ENCODE data around the gene ABCC3. TPM values are rescaled to one million over a fixed set of nuclear protein-coding genes. Genes with fewer than 3 reads are reported as not detected.

The ABCC3 gene
- total RNA-seq, 1 experiment from 2014 or later = 66.2 TPM

DNA sequence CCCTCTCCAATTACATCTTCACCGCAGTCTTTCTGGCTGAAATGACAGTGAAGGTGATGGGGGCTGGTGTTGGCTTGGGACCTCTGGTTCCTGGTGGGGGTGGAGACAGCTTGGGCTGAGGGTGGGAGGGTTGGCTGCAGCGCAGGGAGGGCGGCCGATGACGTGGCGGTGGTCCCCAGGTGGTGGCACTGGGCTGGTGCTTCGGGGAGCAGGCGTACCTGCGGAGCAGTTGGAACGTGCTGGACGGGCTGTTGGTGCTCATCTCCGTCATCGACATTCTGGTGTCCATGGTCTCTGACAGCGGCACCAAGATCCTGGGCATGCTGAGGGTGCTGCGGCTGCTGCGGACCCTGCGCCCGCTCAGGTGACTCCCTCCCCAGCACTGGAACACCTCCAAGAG is 31.8 kb upstream of the ABCC3 start:
- H3K27me3 ChIP-seq (ENCODE audit: insufficient read depth, low read length) = no peaks in the 10 kb centered on the region

More for the DNA sequence above, 31.8 kb upstream of the ABCC3 start:
- intact Hi-C loops (cut with micrococcal nuclease) = no loop called here
- Histone ChIP-seq H3K79me2 (ENCODE audit: insufficient read depth, low read length) (no peaks in the 10 kb centered on the region), H3K4me1 (ENCODE audit: control insufficient read depth in 1 of 2, insufficient read depth in 2 of 2, low read length in 2 of 2) (no peaks in the 10 kb centered on the region), H3K4me2 (ENCODE audit: low read length) (no peak overlapping the region), H3K9ac (ENCODE audit: low read length) (no peak overlapping the region), H3K36me3 (ENCODE audit: control insufficient read depth in 1 of 2, insufficient read depth in 2 of 2, low read length in 2 of 2) (no peaks in the 10 kb centered on the region), H2AFZ (ENCODE audit: low read depth, low read length, poor library complexity, severe bottlenecking) (no peak overlapping the region), H3K27ac (ENCODE audit: low read depth, low read length) (no peak overlapping the region), H3K4me3 (replicated peaks in 1 of 2; ENCODE audit: low read depth in 1 of 2, low read length in 2 of 2) (no peak overlapping the region), H3K9me2 (ENCODE audit: insufficient read depth) (no peaks in the 10 kb centered on the region), H4K20me1 (ENCODE audit: insufficient read depth) (no peaks in the 10 kb centered on the region), H3K9me3 (ENCODE audit: control insufficient read depth in 1 of 2, insufficient read depth in 1 of 2, low read depth in 1 of 2, low read length in 2 of 2) (no peaks in the 10 kb centered on the region)
- no peak for DNase-seq (ENCODE audit: low read depth, low spot score)
- POLR2A ChIA-PET = interaction anchor here (0.5 kb wide), 1 partner anchor 251 kb away, joined by 3 read pairs; no protein-coding TSS in a partner anchor
- no peak for ATAC-seq
- TF ChIP-seq CBX3 (IDR thresholded peaks at IDR 0.05; ENCODE audit: low read depth) (no peak), RAD21 (IDR thresholded peaks at IDR 0.05; ENCODE audit: low read depth) (no peak), POLR2AphosphoS5 (IDR thresholded peaks at IDR 0.05; ENCODE audit: low read depth, low read length) (no peak), EZH2 (IDR thresholded peaks at IDR 0.05) (no peak), EGR1 (IDR thresholded peaks at IDR 0.05; ENCODE audit: low read depth) (no peak), POLR2A (IDR thresholded peaks at IDR 0.05; ENCODE audit: borderline replicate concordance, extremely low read depth, insufficient read depth, insufficient read length) (no peak), SP1 (IDR thresholded peaks at IDR 0.05; ENCODE audit: low read depth) (no peak), YY1 (IDR thresholded peaks at IDR 0.05; ENCODE audit: extremely low read depth, insufficient replicate concordance, low read depth, low read length) (no peak), FOSL1 (IDR thresholded peaks at IDR 0.05; ENCODE audit: low read depth) (no peak), ZNF274 (IDR thresholded peaks at IDR 0.05; ENCODE audit: low read depth, low read length) (no peak), SRF (IDR thresholded peaks at IDR 0.05; ENCODE audit: low read depth) (no peak), SIN3A (IDR thresholded peaks at IDR 0.05; ENCODE audit: low read depth) (no peak), TCF7L2 (IDR thresholded peaks at IDR 0.05; ENCODE audit: borderline replicate concordance, extremely low read depth, insufficient read depth, insufficient read length) (no peak), EZH2phosphoT487 (IDR thresholded peaks at IDR 0.05; ENCODE audit: borderline replicate concordance) (no peak), ELF1 (IDR thresholded peaks at IDR 0.05; ENCODE audit: borderline replicate concordance, low read depth) (no peak)
- TF ChIP-seq, protein P1, sequence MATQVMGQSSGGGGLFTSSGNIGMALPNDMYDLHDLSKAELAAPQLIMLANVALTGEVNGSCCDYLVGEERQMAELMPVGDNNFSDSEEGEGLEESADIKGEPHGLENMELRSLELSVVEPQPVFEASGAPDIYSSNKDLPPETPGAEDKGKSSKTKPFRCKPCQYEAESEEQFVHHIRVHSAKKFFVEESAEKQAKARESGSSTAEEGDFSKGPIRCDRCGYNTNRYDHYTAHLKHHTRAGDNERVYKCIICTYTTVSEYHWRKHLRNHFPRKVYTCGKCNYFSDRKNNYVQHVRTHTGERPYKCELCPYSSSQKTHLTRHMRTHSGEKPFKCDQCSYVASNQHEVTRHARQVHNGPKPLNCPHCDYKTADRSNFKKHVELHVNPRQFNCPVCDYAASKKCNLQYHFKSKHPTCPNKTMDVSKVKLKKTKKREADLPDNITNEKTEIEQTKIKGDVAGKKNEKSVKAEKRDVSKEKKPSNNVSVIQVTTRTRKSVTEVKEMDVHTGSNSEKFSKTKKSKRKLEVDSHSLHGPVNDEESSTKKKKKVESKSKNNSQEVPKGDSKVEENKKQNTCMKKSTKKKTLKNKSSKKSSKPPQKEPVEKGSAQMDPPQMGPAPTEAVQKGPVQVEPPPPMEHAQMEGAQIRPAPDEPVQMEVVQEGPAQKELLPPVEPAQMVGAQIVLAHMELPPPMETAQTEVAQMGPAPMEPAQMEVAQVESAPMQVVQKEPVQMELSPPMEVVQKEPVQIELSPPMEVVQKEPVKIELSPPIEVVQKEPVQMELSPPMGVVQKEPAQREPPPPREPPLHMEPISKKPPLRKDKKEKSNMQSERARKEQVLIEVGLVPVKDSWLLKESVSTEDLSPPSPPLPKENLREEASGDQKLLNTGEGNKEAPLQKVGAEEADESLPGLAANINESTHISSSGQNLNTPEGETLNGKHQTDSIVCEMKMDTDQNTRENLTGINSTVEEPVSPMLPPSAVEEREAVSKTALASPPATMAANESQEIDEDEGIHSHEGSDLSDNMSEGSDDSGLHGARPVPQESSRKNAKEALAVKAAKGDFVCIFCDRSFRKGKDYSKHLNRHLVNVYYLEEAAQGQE (IDR thresholded peaks at IDR 0.05; ENCODE audit: low read depth) = no peak
- TF ChIP-seq, protein P2, sequence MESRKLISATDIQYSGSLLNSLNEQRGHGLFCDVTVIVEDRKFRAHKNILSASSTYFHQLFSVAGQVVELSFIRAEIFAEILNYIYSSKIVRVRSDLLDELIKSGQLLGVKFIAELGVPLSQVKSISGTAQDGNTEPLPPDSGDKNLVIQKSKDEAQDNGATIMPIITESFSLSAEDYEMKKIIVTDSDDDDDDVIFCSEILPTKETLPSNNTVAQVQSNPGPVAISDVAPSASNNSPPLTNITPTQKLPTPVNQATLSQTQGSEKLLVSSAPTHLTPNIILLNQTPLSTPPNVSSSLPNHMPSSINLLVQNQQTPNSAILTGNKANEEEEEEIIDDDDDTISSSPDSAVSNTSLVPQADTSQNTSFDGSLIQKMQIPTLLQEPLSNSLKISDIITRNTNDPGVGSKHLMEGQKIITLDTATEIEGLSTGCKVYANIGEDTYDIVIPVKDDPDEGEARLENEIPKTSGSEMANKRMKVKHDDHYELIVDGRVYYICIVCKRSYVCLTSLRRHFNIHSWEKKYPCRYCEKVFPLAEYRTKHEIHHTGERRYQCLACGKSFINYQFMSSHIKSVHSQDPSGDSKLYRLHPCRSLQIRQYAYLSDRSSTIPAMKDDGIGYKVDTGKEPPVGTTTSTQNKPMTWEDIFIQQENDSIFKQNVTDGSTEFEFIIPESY (IDR thresholded peaks at IDR 0.05; ENCODE audit: extremely low read depth, insufficient replicate concordance, low read length) = no peak
- TF ChIP-seq, protein P3, sequence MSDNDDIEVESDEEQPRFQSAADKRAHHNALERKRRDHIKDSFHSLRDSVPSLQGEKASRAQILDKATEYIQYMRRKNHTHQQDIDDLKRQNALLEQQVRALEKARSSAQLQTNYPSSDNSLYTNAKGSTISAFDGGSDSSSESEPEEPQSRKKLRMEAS (IDR thresholded peaks at IDR 0.05) = no peak
- TF ChIP-seq, protein P4, sequence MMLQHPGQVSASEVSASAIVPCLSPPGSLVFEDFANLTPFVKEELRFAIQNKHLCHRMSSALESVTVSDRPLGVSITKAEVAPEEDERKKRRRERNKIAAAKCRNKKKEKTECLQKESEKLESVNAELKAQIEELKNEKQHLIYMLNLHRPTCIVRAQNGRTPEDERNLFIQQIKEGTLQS (IDR thresholded peaks at IDR 0.05) = no peak
- CTCF ChIA-PET = no interaction called here
- no TSS peak for BruUV-seq (replicated peaks)
- RAD21 ChIA-PET (ENCODE audit: low non-redundant PET in 1 of 2, low total read pairs in 2 of 2, uncharacterized antibody in 2 of 2, unreplicated experiment in 2 of 2) = no interaction called here
